ENCODE results near the gene TUBB2B. TPM values are rescaled to one million over a fixed set of nuclear protein-coding genes. Genes with fewer than 3 reads are reported as not detected.
A peak's percentile ranks its signal among the peaks of the same experiment; 100 is the strongest.

The TUBB2B gene
- total RNA-seq, 1 donor = 2.9 TPM

DNA sequence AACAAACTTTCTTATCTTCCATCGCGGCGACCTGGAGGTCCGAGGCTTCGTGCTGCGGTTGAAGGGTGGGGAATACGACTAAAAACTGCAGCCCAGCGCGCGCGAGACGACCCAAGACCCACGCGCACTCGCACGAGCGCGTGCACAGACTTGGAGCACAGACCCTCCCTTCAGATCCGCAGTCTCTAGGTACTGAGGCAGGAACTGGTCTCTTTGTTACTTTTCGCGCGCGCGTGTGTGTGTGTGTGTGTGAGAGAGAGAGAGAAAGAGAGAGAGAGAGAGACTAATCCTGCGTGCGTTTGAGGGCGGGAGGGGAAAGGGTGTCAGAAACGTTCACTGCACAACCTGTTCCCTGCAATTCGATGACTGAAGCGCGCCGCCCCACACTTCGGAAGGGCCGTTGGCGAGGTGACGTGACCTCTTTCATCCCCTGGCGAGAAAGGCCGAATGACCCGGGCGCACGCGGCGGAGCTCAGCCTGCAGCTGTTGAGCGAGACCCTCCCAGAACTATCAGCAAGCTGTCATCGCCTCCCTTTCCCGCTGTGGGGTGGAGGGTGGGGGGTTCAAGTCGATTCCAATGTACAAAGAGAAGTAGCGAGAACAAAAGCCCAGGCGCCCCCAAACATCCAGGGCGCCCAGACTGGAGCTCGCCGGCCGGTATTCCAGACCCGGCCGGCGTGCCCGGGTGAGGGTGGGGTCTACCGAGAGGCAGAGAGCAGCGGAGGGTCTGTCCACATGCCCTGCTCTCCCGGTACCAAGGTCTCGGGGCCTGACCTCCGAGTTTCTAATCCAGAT, 1.5 kb upstream of the TUBB2B start:
- peak overlapping the region; percentile 13 for H3K4me3 ChIP-seq (ENCODE audit: low read depth, low read length)
- TF ChIP-seq, protein P1, sequence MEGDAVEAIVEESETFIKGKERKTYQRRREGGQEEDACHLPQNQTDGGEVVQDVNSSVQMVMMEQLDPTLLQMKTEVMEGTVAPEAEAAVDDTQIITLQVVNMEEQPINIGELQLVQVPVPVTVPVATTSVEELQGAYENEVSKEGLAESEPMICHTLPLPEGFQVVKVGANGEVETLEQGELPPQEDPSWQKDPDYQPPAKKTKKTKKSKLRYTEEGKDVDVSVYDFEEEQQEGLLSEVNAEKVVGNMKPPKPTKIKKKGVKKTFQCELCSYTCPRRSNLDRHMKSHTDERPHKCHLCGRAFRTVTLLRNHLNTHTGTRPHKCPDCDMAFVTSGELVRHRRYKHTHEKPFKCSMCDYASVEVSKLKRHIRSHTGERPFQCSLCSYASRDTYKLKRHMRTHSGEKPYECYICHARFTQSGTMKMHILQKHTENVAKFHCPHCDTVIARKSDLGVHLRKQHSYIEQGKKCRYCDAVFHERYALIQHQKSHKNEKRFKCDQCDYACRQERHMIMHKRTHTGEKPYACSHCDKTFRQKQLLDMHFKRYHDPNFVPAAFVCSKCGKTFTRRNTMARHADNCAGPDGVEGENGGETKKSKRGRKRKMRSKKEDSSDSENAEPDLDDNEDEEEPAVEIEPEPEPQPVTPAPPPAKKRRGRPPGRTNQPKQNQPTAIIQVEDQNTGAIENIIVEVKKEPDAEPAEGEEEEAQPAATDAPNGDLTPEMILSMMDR (IDR thresholded peaks at IDR 0.05; ENCODE audit: insufficient read depth, low read length) = no peak
- DNase-seq (ENCODE audit: low read depth) = no peak

DNA sequence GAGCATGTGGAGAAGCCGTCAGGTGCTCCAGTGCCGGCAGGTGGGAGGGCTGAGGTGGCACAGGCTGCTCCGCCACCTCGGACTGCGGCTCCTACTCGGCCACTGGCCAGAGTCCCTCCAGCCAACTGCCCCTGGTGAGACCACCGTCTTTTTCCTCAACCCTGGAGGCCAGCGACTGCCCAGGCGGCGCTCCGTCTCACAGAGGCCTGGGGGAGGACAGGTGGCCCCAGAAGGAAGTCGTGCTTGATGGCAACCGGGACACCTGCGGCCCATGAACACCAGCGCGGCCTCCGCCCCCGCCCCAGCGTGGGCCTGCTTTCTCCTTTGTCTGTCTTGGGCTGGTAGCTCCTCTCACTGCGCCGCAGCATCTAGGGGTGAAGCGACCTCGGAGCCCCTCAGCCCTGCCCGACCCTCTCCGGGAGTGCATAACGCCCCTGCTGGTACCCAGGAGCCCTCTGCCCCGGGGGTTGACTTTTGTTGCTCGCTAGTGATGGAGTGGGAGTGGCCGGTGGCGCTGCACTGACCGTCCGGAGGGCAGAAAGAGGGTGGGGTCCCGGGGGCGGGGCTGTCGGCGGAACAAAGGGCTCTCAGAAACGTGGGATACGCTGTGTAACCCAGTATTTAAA, 706 bp upstream of the TUBB2B start:
- TF ChIP-seq, protein P1 (IDR thresholded peaks at IDR 0.05; ENCODE audit: insufficient read depth, low read length) = no peak
- no peak for DNase-seq (ENCODE audit: low read depth)
- no peak overlapping the region for H3K4me3 ChIP-seq (ENCODE audit: low read depth, low read length)

DNA sequence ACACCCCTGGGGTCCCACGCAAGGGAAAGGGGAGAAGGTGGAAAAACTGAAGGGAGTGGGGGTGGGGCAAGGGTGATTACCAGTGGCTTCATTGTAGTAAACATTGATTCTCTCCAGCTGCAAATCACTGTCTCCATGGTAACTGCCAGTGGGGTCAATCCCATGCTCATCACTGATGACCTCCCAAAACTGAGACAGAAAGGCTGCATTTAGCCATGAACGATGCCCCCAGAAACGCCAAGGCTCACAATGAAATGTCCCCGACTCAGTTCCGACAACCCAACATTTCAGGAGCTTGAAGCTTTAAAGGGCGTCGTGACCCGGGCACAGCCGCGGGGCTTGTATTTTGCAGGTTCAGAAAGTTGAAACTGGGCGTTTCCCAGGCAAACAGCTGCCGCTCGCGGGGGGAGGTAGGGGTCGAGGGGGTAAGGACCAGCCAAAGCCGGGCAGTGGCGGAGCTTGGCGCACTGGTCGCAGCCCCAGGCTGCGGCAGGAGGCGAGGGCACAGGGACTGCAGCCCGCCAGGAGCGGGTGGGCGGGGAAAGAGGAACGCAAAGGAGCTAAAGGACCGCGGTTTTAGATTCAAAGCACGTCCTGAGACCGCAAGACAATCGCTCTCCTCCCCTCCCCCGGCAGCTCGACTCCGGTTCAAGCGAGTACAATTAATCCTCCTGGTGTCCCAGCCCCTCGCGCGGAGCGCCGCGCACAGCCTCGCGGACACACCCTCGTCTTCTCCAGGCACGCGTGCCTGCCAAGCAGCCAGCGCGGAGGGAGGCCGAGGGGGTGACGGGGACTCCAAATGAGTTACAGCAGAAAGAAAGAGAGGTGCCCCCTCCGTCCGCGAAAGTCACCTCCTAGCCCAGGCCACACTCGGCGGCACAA, 731 bp downstream of the TUBB2B start:
- peak overlapping the region; percentile 48 for H3K4me3 ChIP-seq (ENCODE audit: low read depth, low read length)
- TF ChIP-seq, protein P1 (IDR thresholded peaks at IDR 0.05; ENCODE audit: insufficient read depth, low read length) = peak; percentile 0
- DNase-seq (ENCODE audit: low read depth) = no peak

DNA sequence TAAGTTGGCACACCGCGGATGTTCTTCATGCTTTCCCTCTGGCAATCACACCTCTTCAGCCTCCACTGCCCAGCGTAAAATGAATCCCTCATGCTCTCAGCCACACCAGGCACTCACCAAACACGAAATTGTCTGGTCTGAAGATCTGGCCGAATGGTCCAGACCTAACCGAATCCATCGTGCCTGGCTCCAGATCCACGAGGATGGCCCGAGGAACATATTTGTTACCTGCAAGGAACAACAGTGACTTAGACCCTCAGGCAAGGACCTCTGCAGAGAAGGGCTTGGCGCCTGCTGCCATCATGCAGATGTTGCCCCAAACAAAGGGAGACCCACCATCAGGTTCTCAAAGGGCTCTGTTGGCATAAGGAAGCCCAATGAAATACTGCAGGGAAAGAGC, 1.4 kb downstream of the TUBB2B start:
- TF ChIP-seq, protein P1 (IDR thresholded peaks at IDR 0.05; ENCODE audit: insufficient read depth, low read length) = no peak
- no peak overlapping the region for H3K4me3 ChIP-seq (ENCODE audit: low read depth, low read length)
- no peak for DNase-seq (ENCODE audit: low read depth)

DNA sequence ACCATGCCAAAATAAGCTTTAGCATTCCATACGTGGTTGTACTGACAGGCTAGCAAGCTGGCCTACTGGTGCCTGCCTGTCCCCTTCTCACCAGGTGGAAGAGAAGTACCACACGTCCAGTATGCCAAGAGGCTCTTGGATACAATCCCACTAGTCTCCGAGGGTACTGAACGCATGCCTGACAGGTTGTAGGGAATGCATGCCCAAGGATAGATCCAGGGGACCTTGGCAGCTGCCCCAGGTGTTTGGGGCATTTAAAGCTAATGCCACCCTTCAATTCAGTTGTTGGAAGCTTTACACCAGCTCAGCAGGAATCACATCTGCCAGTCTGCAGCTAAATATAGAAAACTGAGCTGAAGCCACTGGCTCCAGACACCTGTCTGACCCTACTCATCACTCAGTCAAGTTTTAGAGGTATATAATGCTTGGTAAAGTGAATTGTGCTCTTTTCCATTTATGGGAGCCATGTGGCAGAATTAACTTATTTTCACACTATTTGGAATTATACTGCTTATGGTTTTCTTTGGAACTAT, 4.9 kb downstream of the TUBB2B start:
- TF ChIP-seq, protein P1 (IDR thresholded peaks at IDR 0.05; ENCODE audit: insufficient read depth, low read length) = no peak
- no peak for DNase-seq (ENCODE audit: low read depth)
- H3K4me3 ChIP-seq (ENCODE audit: low read depth, low read length) = no peak overlapping the region

DNA sequence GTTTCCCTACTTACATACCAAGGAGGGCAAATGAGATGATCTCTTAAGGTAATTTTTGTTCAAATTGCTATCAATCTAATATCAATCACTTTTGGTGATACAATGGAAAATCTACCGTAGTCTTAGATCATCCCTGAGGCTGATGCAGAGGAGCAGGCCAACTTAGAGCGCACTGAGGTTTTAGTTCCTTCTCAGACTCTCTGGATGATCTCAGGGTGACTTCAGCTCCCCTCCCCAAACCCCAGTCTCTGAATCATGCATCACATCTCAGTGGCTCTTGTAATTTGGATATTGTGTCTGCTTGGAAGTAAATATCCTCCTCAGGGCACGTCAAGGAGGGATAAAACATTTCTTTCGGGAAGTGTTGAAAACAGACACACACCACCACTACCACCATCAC, 5.9 kb downstream of the TUBB2B start:
- DNase-seq (ENCODE audit: low read depth) = no peak
- H3K4me3 ChIP-seq (ENCODE audit: low read depth, low read length) = no peak overlapping the region
- TF ChIP-seq, protein P1 (IDR thresholded peaks at IDR 0.05; ENCODE audit: insufficient read depth, low read length) = no peak

Measured in fibroblast of the aortic adventitia (primary cell).